Measurements from ENCODE around the gene LYZL6. TPM values are rescaled to one million over a fixed set of nuclear protein-coding genes. Genes with fewer than 3 reads are reported as not detected.

Gene LYZL6
- polyA plus RNA-seq, 1 donor (not counting 4 experiments of a cell fraction or from before 2014, with no cell fraction given), result not detected

DNA sequence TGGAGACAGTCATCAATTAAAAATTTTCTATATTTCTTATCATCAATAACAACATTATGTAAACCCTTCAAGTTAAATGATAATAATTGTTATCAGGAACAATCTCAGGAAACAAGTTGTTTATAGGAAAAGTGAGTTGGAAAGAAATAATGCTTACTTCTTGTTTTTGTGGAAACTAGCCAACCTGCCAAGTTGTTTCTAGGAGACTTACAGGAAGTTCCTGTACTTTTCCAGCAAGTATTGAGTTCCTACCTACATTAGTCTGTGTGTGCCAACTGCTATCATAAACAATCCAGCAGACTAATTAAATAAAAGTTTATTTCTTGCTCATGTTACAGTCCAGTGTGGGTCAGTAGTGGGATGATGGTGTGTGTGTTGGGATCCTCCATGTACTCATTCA is 44.7 kb upstream of the LYZL6 start:
- H3K9me1 ChIP-seq (ENCODE audit: control insufficient read depth, extremely low read depth, insufficient read depth, low read length), result no peaks in the 10 kb centered on the region
- no peaks in the 10 kb centered on the region for H3K9me3 ChIP-seq (ENCODE audit: control insufficient read depth, low read depth, low read length)
- no peak for FAIRE-seq
- no peaks in the 10 kb centered on the region for H3K36me3 ChIP-seq (ENCODE audit: control insufficient read depth in 2 of 2, extremely low read depth in 1 of 2, insufficient read depth in 2 of 2, low read length in 2 of 2)
- H4K20me1 ChIP-seq (ENCODE audit: control insufficient read depth, extremely low read depth, insufficient read depth, low read length), result no peaks in the 10 kb centered on the region
- no peak overlapping the region for H3K4me2 ChIP-seq (ENCODE audit: control insufficient read depth, extremely low read depth, insufficient read depth, low read depth, low read length)
- no peaks in the 10 kb centered on the region for H3K79me2 ChIP-seq (ENCODE audit: control insufficient read depth, insufficient read depth, low read length)
- H2AFZ ChIP-seq (ENCODE audit: control insufficient read depth, low read length), result no peak overlapping the region
- no peak for DNase-seq (ENCODE audit: low read depth, low spot score)
- no peak overlapping the region for H3K4me3 ChIP-seq (ENCODE audit: control insufficient read depth in 2 of 3, extremely low read depth in 1 of 3, insufficient read depth in 2 of 3, low read depth in 1 of 3, low read length in 3 of 3)
- dilution Hi-C loops (cut with MboI; ENCODE audit: extremely low pct_ligation_motif_present, low sequenced_read_pairs), result loop anchor here (25.0 kb wide), 1 partner anchor 149 kb away; no protein-coding TSS in a partner anchor
- TF ChIP-seq EZH2 (IDR thresholded peaks at IDR 0.05; ENCODE audit: low read length), result no peak
- TF ChIP-seq, protein P1, sequence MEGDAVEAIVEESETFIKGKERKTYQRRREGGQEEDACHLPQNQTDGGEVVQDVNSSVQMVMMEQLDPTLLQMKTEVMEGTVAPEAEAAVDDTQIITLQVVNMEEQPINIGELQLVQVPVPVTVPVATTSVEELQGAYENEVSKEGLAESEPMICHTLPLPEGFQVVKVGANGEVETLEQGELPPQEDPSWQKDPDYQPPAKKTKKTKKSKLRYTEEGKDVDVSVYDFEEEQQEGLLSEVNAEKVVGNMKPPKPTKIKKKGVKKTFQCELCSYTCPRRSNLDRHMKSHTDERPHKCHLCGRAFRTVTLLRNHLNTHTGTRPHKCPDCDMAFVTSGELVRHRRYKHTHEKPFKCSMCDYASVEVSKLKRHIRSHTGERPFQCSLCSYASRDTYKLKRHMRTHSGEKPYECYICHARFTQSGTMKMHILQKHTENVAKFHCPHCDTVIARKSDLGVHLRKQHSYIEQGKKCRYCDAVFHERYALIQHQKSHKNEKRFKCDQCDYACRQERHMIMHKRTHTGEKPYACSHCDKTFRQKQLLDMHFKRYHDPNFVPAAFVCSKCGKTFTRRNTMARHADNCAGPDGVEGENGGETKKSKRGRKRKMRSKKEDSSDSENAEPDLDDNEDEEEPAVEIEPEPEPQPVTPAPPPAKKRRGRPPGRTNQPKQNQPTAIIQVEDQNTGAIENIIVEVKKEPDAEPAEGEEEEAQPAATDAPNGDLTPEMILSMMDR (optimal IDR thresholded peaks at IDR 0.05 in 1 of 3, IDR thresholded peaks at IDR 0.05 in 1 of 3, conservative IDR thresholded peaks at IDR 0.05 in 1 of 3; ENCODE audit: extremely low read depth in 1 of 3, insufficient read depth in 2 of 3, low read length in 3 of 3), result no peak
- H3K4me1 ChIP-seq (ENCODE audit: control insufficient read depth, extremely low read depth, insufficient read depth, low read length), result no peaks in the 10 kb centered on the region
- peaks cover 6% of the 10 kb centered on the region for H3K27me3 ChIP-seq (ENCODE audit: control insufficient read depth, extremely low read depth, insufficient read depth, low read length)
- no peak overlapping the region for H3K27ac ChIP-seq (ENCODE audit: control insufficient read depth, insufficient read depth, low read length)
- H3K9ac ChIP-seq (ENCODE audit: control insufficient read depth, extremely low read depth, insufficient read depth, low read length), result no peak overlapping the region

DNA sequence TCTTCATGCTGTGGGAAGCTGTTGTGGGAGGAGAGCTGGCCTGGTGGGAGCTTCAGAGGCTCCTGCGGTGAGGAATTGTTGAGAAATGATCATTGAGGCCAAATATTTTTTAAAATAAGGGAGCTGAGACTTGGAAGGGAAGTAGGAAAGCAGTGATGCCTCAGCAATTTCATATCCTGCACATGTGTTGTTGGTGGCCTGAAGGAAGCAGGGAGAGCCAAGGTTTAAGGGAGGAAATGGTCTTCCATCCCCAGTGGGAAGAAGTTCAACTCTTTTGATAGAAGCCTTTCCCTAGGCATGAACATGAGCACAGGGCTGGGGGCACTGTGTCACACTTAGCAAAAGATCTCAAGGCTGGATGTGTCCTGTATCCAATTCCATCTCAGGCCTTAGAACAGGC is 43.1 kb upstream of the LYZL6 start, which contains the start of gene CCL14:
Gene CCL14 (minus strand): TSS at position 87 of the 400 bp plus-strand sequence. CDS start 80 bp downstream, at position 7.
- H3K36me3 ChIP-seq (ENCODE audit: control insufficient read depth in 2 of 2, extremely low read depth in 1 of 2, insufficient read depth in 2 of 2, low read length in 2 of 2), result no peaks in the 10 kb centered on the region
- H3K4me3 ChIP-seq (ENCODE audit: control insufficient read depth in 2 of 3, extremely low read depth in 1 of 3, insufficient read depth in 2 of 3, low read depth in 1 of 3, low read length in 3 of 3), result no peak within 1 kb of the TSS
- DNase-seq (ENCODE audit: low read depth, low spot score), result no peak
- H4K20me1 ChIP-seq (ENCODE audit: control insufficient read depth, extremely low read depth, insufficient read depth, low read length), result no peaks in the 10 kb centered on the region
- FAIRE-seq, result no peak
- H3K27me3 ChIP-seq (ENCODE audit: control insufficient read depth, extremely low read depth, insufficient read depth, low read length), result peaks cover 9% of the 10 kb centered on the region
- no peaks in the 10 kb centered on the region for H3K9me1 ChIP-seq (ENCODE audit: control insufficient read depth, extremely low read depth, insufficient read depth, low read length)
- H3K79me2 ChIP-seq (ENCODE audit: control insufficient read depth, insufficient read depth, low read length), result no peaks in the 10 kb centered on the region
- H2AFZ ChIP-seq (ENCODE audit: control insufficient read depth, low read length), result no peak within 1 kb of the TSS
- no peaks in the 10 kb centered on the region for H3K4me1 ChIP-seq (ENCODE audit: control insufficient read depth, extremely low read depth, insufficient read depth, low read length)
- H3K9me3 ChIP-seq (ENCODE audit: control insufficient read depth, low read depth, low read length), result no peaks in the 10 kb centered on the region
- H3K4me2 ChIP-seq (ENCODE audit: control insufficient read depth, extremely low read depth, insufficient read depth, low read depth, low read length), result no peak within 1 kb of the TSS
- no peak for TF ChIP-seq EZH2 (IDR thresholded peaks at IDR 0.05; ENCODE audit: low read length)
- TF ChIP-seq, protein P1 (optimal IDR thresholded peaks at IDR 0.05 in 1 of 3, IDR thresholded peaks at IDR 0.05 in 1 of 3, conservative IDR thresholded peaks at IDR 0.05 in 1 of 3; ENCODE audit: extremely low read depth in 1 of 3, insufficient read depth in 2 of 3, low read length in 3 of 3), result no peak
- no peak within 1 kb of the TSS for H3K27ac ChIP-seq (ENCODE audit: control insufficient read depth, insufficient read depth, low read length)
- dilution Hi-C loops (cut with MboI; ENCODE audit: extremely low pct_ligation_motif_present, low sequenced_read_pairs), result loop anchor here (25.0 kb wide), 1 partner anchor 151 kb away; no protein-coding TSS in a partner anchor
- no peak within 1 kb of the TSS for H3K9ac ChIP-seq (ENCODE audit: control insufficient read depth, extremely low read depth, insufficient read depth, low read length)
